Sigmoid colon (tissue), 7 donors: ENCODE results near the gene RFPL3. TPM values are rescaled to one million over a fixed set of nuclear protein-coding genes. Genes with fewer than 3 reads are reported as not detected.
A peak's percentile ranks its signal among the peaks of the same experiment; 100 is the strongest.
"Not testable (repeated sequence)": the region's sequence is repeated elsewhere in the genome, so short reads cannot be mapped to it uniquely, and the experiment has no call there.

Experiments
- DNase-seq: peaks from one replicate; pipeline ENCODE4 v3.0.0-alpha.2; 2019
- H3K27ac ChIP-seq, 4 donors: fragments of 200-600 bp; sonication (generic); one replicate each; pipeline ENCODE4 v1.5.1; 2016 to 2019; ENCODE audit warnings: mild to moderate bottlenecking in 1 of 4
- H3K27me3 ChIP-seq, 3 donors: fragments of 200-600 bp; sonication (generic); one replicate each; pipeline ENCODE4 v1.5.1; 2019; ENCODE audit warnings: mild to moderate bottlenecking in 1 of 3
- H3K36me3 ChIP-seq, 4 donors: fragments of 200-600 bp; sonication (generic); one replicate each; pipeline ENCODE4 v1.5.1; 2016 to 2019
- H3K4me1 ChIP-seq, 4 donors: fragments of 200-600 bp; sonication (generic); one replicate each; pipeline ENCODE4 v1.5.1; 2017 to 2019
- H3K4me3 ChIP-seq, 4 donors: fragments of 200-600 bp; sonication (generic); one replicate each; pipeline ENCODE4 v1.5.1; 2017 to 2019; ENCODE audit warnings: mild to moderate bottlenecking in 2 of 4, moderate library complexity in 1 of 4
- H3K9me3 ChIP-seq, 4 donors: fragments of 200-600 bp in 3 of 4; sonication (generic) in 3 of 4; one replicate each; pipeline versions ENCODE4 v1.5.1 to v1.6.1; 2013 to 2019
- CTCF ChIP-seq, 4 experiments: fragments of 450-650 bp in 3 of 4; fragments of 200-600 bp in 1 of 4; IDR thresholded peaks; one replicate each; pipeline ENCODE4 v1.5.1; 2016 to 2019; ENCODE audit warnings: antibody characterized with exemption in 4 of 4, mild to moderate bottlenecking in 3 of 4, moderate library complexity in 2 of 4
- EP300 ChIP-seq, 4 donors: sonication (generic); formaldehyde crosslinking; IDR thresholded peaks; one replicate each; pipeline ENCODE4 v1.6.1; 2017; ENCODE audit warnings: antibody characterized with exemption in 4 of 4
- POLR2A ChIP-seq, 2 donors: fragments of 450-650 bp; IDR thresholded peaks; one replicate each; pipeline ENCODE4 v1.6.1; 2016; ENCODE audit warnings: antibody characterized with exemption in 2 of 2, mild to moderate bottlenecking in 2 of 2, moderate library complexity in 2 of 2
- POLR2AphosphoS5 ChIP-seq, 4 donors: sonication (generic); formaldehyde crosslinking; IDR thresholded peaks; one replicate each; pipeline ENCODE4 v1.6.1; 2017; ENCODE audit warnings: antibody characterized with exemption in 4 of 4
- WGBS, 2 donors: extraction: QIAGEN DNeasy Blood & Tissue Kit; methylation state at CpG; one replicate each; pipeline ENCODE4 v1.1.7; 2013; 5-methylcytosine and 5-hydroxymethylcytosine counted together
- intact Hi-C: fragments of 100-400 bp; cut with DNase I; formaldehyde crosslinking; loops from one replicate; pipeline ENCODE4 v1.15.1; 2023
- polyA plus RNA-seq, 3 donors: library from polyadenylated mRNA; stranded (reverse); fragments of 200-250 nt; gene quantifications; one replicate each; pipeline ENCODE4 v1.2.3, GENCODE V29; 2013
- total RNA-seq, 4 donors: library from RNA; depleted of rRNA; stranded (reverse); fragments of >200 nt; gene quantifications; one replicate each; pipeline ENCODE4 v1.1.0, GENCODE V29; 2016
- donor health status: healthy with polysubstance abuse.
- donor health status: Bipolar disorder and iron deficiency.
- donor health status: healthy.

RFPL3 gene
- total and polyA plus RNA-seq, 7 donors, result not detected

DNA sequence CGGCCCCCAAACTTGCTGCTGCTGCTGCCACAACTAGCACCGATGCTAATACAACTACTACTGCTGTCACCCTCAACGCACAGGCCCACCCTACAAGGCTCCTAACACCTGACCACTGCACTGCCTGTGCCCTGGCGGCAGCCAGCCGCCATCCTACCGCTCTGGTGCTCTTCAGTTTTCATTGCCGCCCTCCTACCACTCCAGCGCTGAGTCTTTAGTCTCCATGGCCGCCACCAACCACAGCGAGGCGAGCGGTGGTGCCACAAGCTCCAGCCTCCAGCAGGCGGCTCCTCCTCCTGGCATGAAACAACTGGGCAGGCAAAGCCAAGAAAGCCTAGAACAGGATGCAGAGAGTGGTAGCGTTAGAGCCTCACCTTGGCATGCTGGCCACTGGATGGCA lies 5.0 kb upstream of the RFPL3 start:
- H3K4me1 ChIP-seq, result no peaks in the 10 kb centered on the region
- H3K36me3 ChIP-seq, result no peaks in the 10 kb centered on the region
- intact Hi-C loops, result no loop called here
- no peaks in the 10 kb centered on the region for H3K27me3 ChIP-seq
- WGBS, 2 donors, result 90 to 96% methylated on average over 14 of the region's 14 CpGs
- no peak for TF ChIP-seq EP300 (IDR thresholded peaks at IDR 0.05)
- no peak for TF ChIP-seq POLR2A (IDR thresholded peaks at IDR 0.05)
- H3K4me3 ChIP-seq, result no peak overlapping the region
- H3K27ac ChIP-seq, result no peak overlapping the region
- no peak for DNase-seq
- no peaks in the 10 kb centered on the region for H3K9me3 ChIP-seq

- WGBS, 2 donors, result 95 to 96% methylated on average over 28 of the region's 28 CpGs
- intact Hi-C loops, result no loop called here
- Histone ChIP-seq H3K27me3 (no peaks in the 10 kb centered on the region), H3K4me1 (no peaks in the 10 kb centered on the region), H3K36me3 (no peaks in the 10 kb centered on the region), H3K27ac (no peak overlapping the region), H3K4me3 (no peak overlapping the region), H3K9me3 (no peaks in the 10 kb centered on the region)
- TF ChIP-seq POLR2A (IDR thresholded peaks at IDR 0.05), result no peak
- no peak for TF ChIP-seq EP300 (IDR thresholded peaks at IDR 0.05)
- no peak for TF ChIP-seq POLR2AphosphoS5 (IDR thresholded peaks at IDR 0.05)
- no peak for TF ChIP-seq CTCF (IDR thresholded peaks at IDR 0.05)
- DNase-seq, result no peak
Measured at GRCh38 chr22:32353292-32353691, 4.4 kb upstream of the RFPL3 start.

DNA sequence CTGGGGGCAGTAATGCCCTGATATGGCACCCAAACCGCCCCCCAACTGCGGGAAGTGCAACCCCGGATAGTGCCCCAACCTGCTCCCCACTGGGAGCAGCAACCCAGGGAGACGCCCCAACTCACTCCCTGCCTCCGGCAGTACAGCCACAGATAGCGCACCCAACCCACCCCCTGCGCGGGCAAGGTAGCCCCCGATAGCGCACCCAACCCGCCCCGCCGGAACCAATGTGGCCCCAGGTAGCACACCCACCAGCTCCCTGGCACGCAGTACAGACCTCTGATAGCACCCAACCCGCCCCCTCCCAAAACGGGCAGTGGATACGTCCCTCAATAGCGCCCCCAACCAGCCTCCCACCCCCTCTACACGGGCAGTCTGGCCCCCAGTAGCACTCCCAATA lies 3.8 kb upstream of the RFPL3 start:
- Histone ChIP-seq H3K4me1 (no peaks in the 10 kb centered on the region), H3K27ac (no peak overlapping the region), H3K36me3 (no peaks in the 10 kb centered on the region), H3K4me3 (no peak overlapping the region), H3K9me3 (no peaks in the 10 kb centered on the region), H3K27me3 (no peaks in the 10 kb centered on the region)
- TF ChIP-seq POLR2AphosphoS5 (IDR thresholded peaks at IDR 0.05) (no peak), EP300 (IDR thresholded peaks at IDR 0.05) (no peak), POLR2A (IDR thresholded peaks at IDR 0.05) (no peak), CTCF (IDR thresholded peaks at IDR 0.05) (no peak)
- intact Hi-C loops, result no loop called here
- no peak for DNase-seq
- 93 to 94% methylated on average over 19 of the region's 19 CpGs for WGBS, 2 donors

DNA sequence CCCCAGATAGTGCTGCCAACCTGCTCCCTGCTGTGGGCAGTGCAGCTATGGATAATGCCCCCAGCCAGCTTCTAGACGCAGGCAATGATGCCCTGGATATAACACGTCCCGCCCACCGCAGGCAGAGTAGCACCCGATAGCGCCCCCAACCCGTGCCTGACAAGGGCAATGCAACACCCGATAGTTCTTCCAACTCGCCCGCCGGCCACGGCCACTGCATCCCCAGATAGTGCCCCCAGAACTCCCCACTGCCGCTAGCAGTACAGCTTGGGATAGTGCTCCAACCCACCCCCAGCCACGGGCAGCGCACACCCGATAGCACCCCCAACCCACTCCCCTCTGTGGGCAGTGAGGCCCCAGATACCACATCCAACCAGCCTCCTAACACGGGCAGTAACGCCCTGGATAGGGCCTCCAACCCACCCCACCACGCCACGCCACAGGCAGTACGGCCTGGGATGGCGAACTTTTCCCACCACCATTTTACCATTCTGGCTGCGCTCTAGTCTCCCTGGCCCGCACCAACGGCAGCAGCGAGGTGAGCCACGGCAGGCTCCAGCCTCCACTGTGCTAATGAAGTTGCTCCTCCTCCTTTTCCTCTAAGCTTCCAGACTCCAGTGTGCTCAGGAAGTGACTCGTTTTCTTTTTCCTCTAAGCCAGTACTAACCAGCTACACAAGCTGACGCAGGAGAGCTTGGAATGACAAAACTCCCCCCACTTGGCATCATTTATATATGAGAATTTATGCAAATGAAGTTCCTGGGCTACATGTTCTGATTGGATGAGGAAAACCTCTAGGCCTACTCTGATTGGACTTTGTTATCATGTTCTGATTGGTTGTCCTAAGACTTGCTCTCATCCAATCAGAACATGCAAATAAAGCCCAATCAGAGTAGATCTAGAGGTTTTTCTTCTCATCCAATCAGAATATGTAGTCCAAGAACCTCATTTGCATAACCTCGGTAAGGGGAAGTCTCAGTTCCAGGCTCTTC lies 3.0 kb upstream of the RFPL3 start:
- Histone ChIP-seq H3K9me3 (no peaks in the 10 kb centered on the region), H3K36me3 (no peaks in the 10 kb centered on the region), H3K27ac (no peak overlapping the region), H3K4me1 (no peaks in the 10 kb centered on the region), H3K27me3 (no peaks in the 10 kb centered on the region), H3K4me3 (no peak overlapping the region)
- intact Hi-C loops, result no loop called here
- WGBS, 2 donors, result 87 to 90% methylated on average over 30 of the region's 30 CpGs
- TF ChIP-seq POLR2A (IDR thresholded peaks at IDR 0.05) (no peak), POLR2AphosphoS5 (IDR thresholded peaks at IDR 0.05) (peak in 2 of 4 donors; percentile 16 to 33)
- DNase-seq, result no peak

GRCh38 chr22:32355760-32356159 lies 1.9 kb upstream of the RFPL3 start:
- Histone ChIP-seq H3K9me3 (no peaks in the 10 kb centered on the region), H3K4me3 (no peak overlapping the region), H3K36me3 (no peaks in the 10 kb centered on the region), H3K4me1 (no peaks in the 10 kb centered on the region), H3K27ac (no peak overlapping the region), H3K27me3 (no peaks in the 10 kb centered on the region)
- TF ChIP-seq POLR2AphosphoS5 (IDR thresholded peaks at IDR 0.05) (no peak), CTCF (IDR thresholded peaks at IDR 0.05) (no peak), POLR2A (IDR thresholded peaks at IDR 0.05) (no peak), EP300 (IDR thresholded peaks at IDR 0.05) (no peak)
- intact Hi-C loops, result no loop called here
- DNase-seq, result no peak
- WGBS, 2 donors, result 47 to 80% methylated on average over 3 of the region's 3 CpGs

GRCh38 chr22:32360096-32360495 lies 2.4 kb downstream of the RFPL3 start:
- H3K27me3 ChIP-seq, H3K36me3 ChIP-seq, intact Hi-C loops, H3K4me3 ChIP-seq, DNase-seq, H3K27ac ChIP-seq, H3K9me3 ChIP-seq, H3K4me1 ChIP-seq: not testable (repeated sequence)
- 78 to 86% methylated on average over 11 of the region's 11 CpGs for WGBS, 2 donors
